Erythroblast (primary cell): ENCODE results near the gene SLC6A11.

Source experiments
- DNase-seq, 2 experiments: peaks; one replicate each; lab custom pipeline; 2025; lab: John Stamatoyannopoulos, UW
- GATA1 ChIP-seq: IDR thresholded peaks from 2 replicates; pipeline ENCODE4 v1.6.1; 2011; ENCODE audit warnings: low read depth, mild to moderate bottlenecking, control low read depth, low read length, moderate library complexity
- POLR2A ChIP-seq: IDR thresholded peaks from 2 replicates; pipeline ENCODE4 v1.6.1; 2011; ENCODE audit warnings: mild to moderate bottlenecking, low read length

SLC6A11 gene

GRCh38 chr3:10944866-10945265 lies 128.8 kb downstream of the SLC6A11 start:
- DNase-seq, result no peak
- TF ChIP-seq GATA1, result no peak
- no peak for TF ChIP-seq POLR2A

GRCh38 chr3:10945683-10946287 lies 129.8 kb downstream of the SLC6A11 start:
- no peak for TF ChIP-seq GATA1
- no peak for TF ChIP-seq POLR2A
- peak; percentile 48 to 71 for DNase-seq

DNA sequence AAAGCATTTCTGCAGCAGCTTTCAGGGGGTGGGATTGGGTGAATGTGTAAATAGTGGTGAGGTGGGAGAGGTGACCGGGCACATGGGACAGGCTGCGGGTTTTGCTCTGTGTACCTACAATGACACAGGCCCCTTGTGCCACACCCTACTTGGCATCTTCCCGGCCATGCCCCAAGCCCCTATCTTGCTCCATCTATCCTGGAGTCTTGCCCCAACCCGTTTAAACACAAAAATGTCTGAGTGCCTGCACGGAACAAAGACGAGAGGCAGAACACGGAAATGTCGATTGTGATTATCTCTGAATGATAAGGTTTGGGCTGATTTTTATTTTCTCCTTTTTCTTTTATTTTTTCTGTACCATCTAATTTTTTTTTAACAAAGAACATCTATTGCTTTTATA lies 130.5 kb downstream of the SLC6A11 start:
- TF ChIP-seq GATA1 (no peak), POLR2A (no peak)
- DNase-seq, result no peak

GRCh38 chr3:10948326-10948725 lies 132.3 kb downstream of the SLC6A11 start:
- DNase-seq, result no peak
- TF ChIP-seq POLR2A (no peak), GATA1 (no peak)

DNA sequence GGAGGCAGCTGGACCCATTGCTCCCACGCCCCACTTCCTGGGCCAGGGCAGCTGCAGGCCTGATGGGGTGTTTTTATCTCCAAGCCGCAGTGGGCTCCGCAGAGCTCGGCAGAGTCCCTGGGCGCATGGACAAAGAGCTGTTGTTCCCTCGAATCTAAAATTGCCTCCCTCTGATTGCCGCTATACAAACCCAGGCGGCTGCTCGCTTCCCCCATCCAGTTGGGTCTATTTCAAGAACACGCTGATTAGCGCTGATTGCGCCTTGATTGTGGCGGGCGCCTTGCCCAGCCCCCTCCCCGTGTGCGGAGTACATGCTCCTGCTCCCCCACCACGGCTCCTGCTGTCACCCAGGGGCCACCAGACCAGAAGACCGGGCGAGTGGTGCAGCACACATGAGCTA lies 133.2 kb downstream of the SLC6A11 start:
- TF ChIP-seq GATA1 (no peak), POLR2A (no peak)
- DNase-seq, result no peak

- TF ChIP-seq POLR2A, result no peak
- no peak for TF ChIP-seq GATA1
- peak in 1 of 2 experiments; percentile 4 for DNase-seq
Measured at GRCh38 chr3:10950476-10951294, 134.7 kb downstream of the SLC6A11 start.

- DNase-seq, result no peak
- no peak for TF ChIP-seq GATA1
- no peak for TF ChIP-seq POLR2A
Measured at GRCh38 chr3:10951295-10951926, 135.4 kb downstream of the SLC6A11 start.

GRCh38 chr3:10952525-10952924 lies 136.5 kb downstream of the SLC6A11 start:
- TF ChIP-seq GATA1, result no peak
- TF ChIP-seq POLR2A, result no peak
- no peak for DNase-seq

DNA sequence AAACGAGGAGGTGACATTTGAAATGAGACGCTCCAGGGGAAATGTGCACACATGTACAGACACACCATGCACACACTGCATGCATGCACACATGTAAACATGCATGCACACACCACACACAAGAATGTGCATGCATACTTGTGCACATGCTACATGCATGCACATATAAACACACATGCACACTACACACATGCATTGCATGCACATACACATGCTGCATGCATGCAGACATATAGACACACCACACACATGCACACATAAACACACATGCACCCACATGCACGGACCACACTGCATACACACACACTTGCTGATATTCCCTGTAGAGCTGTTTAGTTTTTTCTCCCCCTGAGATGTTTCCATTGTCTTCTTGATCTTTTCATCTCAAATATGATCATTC lies 138.7 kb downstream of the SLC6A11 start:
- DNase-seq, result no peak
- TF ChIP-seq GATA1, result no peak
- no peak for TF ChIP-seq POLR2A

- no peak for DNase-seq
Measured at GRCh38 chr3:10955711-10956453, 139.9 kb downstream of the SLC6A11 start.

DNA sequence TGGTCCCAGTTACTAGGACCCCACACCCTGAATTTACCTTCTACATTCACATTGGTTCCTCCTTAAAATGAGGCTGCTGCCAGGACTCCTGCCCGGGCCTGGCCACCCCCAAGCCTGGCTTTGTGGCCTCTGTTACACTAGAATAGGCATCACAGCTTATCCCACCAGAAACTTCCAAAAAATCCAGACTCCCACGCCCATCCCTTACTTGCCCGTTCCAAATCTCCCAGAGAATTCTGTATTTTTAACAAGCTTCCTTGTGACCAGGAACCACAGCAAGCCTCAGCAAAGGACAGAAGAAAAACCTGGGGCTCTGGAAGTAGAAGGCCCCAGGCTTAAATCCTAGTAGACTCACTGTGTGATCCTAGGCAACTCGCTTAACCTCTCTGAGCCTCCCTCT lies 140.5 kb downstream of the SLC6A11 start:
- TF ChIP-seq GATA1, result no peak
- no peak for TF ChIP-seq POLR2A
- DNase-seq, result no peak

More at GRCh38 chr3:10955711-10956453, 139.9 kb downstream of the SLC6A11 start:
- TF ChIP-seq POLR2A (no peak), GATA1 (no peak)

GRCh38 chr3:10956986-10957385 lies 141.0 kb downstream of the SLC6A11 start:
- no peak for TF ChIP-seq POLR2A
- no peak for TF ChIP-seq GATA1

DNA sequence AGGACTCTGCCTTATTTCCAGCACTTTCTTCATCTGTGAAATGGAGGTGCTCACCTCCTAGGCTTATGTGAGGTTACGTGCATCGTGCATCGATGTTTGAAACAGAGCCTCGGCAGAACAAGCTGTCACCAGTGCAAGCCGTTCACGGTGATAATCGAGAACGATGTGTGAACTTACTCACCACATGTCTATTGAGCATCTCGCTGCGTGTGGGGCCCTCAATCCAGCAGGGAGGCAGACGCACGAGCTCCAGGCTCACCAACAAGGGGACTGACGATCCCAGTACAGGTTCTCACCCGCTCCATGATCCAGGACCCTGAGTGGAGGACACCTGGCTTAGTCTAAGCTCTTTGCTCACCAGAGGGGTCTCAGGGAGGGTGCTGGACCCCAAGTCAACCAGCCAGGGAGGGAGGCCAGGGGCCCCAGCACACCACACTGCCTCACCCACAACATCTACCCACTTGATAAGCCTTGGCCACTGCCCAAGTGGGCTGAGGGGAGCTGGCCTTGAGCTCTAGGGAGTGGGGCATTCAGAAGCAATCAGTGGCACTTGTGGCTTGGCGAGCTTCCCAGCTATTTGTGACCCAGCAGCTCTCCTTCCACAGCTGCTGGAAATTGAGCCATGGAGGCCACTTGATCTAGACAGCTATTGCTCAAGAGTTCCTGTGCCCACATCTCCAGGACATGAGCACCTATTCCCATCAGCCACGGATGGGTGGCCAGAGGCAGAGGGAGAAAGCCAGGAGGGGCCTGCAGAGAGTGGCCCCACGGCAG lies 142.1 kb downstream of the SLC6A11 start:
- TF ChIP-seq POLR2A (no peak), GATA1 (no peak)
- no peak for DNase-seq

More at GRCh38 chr3:10956986-10957385, 141.0 kb downstream of the SLC6A11 start:
- no peak for DNase-seq
